Activated gamma-delta T cell (primary cell): ENCODE results near the gene GGTA1.
"Not testable (repeated sequence)": the region's sequence is repeated elsewhere in the genome, so short reads cannot be mapped to it uniquely, and the experiment has no call there.

Experiments used
- DNase-seq: peaks from one replicate; lab custom pipeline; 2025; lab: John Stamatoyannopoulos, UW

GGTA1 gene

GRCh38 chr9:121458449-121458848 lies 41.2 kb downstream of the GGTA1 start:
- not testable (repeated sequence) for DNase-seq

- no peak for DNase-seq
Observed at GRCh38 chr9:121455527-121456239, 44.0 kb downstream of the GGTA1 start.

DNA sequence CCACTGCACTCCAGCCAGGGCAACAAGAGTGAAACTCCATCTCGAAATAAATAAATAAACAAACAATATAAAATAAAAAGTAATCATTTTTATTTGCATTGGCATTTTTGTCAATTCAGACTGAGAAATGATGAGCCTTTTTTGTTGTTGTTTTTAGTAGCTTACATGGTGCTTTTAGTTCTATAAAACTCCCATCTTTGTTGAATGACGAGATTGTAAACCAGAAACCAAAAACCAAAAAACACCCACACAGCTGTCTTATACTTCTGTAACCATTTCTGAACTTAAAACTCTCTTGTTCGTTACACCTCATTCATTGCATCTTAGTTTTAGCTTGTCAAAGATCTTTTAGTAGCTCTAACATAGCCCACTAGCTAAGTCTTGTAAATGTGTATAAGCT lies 44.7 kb downstream of the GGTA1 start:
- no peak for DNase-seq

DNA sequence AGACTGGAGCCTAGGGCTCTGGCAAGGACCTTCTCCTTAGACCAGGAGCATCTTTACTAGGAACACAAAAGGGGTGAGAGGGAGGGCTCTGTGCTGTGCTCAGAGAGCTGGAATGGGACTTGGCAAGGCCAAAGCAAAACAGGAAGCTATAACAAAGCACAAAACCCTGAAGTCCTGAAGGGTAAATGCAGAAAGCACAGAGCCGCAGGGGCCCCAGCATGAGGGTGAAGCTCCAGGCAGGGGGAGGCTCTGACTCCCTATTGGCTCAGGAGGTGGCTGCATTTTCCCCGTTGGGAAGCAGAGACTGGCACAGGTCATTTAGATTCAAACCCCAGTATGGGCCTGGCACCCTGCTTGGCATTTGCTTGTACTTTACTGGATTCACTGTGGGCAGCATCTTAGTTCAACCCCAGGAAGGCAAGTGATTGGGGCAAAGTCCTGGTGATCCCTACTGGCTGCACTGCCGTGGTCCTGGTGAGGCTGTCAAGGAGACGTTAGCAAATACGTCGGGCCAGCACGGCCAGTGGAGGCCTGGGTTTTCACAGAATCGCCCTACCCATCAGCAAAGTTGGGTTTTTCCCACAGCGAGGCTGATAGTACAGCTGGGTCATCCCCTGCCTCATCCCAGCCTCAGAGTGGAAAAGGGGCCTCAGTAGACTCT lies 46.3 kb downstream of the GGTA1 start:
- DNase-seq = no peak

- DNase-seq = no peak
Observed at GRCh38 chr9:121452085-121452484, 47.6 kb downstream of the GGTA1 start.

DNA sequence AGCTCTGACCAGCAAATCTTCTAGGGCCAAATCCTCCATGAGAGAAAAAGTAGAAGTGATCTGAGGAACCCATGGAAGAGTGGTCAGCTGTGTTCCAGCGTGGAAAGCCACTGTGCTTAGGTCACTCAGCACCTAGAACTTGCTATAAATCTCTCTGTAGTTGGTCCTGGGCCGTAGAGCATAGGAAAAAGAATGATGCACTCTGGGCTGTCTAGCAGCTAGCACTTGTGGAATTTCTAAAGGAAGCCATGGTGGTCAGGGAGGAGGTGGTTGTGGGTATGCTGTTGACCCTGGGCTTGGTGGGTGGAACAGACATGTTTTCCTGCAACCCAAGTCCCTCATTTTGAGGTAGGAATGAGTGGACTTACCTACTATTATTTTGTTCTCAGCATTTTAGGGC lies 48.1 kb downstream of the GGTA1 start:
- DNase-seq = no peak

DNA sequence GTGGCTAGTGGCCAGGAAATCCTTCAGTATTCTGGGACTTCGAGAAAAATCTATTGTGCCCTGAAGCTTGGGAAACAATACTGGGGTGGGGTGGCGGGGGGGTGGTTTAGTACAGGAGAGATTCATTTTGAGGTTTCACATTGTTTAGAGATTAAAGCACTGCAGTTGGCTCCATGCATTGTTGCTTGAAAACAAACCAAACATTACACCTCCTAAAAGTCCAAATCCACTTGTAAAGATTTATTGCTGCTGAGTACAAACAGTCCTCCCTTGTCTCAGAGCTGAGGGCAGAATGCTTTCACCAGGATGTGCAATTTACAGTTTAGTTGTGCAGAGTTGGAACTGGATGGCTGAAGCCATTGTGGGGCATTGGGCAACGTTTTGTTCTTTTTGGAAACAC lies 49.4 kb downstream of the GGTA1 start:
- DNase-seq = no peak

- DNase-seq = no peak
Observed at GRCh38 chr9:121449786-121450185, 49.9 kb downstream of the GGTA1 start.

DNA sequence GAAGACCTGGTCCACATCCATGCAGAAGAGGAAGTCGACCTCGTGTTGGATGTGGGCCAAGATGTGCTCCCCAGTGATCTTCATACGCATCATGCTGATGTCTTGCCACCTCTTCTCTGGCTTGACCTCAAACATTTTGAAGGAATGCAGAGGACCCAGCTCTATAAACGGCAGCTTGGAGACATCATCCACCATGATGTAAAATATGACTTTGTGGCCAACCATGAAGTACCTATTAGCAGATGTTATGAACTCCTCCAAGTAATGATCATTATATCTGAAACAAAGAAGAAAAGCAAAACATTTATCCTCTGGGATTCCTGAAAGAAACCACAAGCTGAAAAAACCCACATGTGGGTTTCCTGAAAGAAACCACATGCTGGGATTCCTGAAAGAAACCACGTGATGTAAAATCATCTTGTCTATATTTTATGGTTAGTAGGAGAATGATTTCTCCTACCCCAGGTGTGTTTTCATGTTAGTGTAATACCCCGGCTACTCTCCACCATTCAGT lies 52.3 kb downstream of the GGTA1 start:
- DNase-seq = no peak

DNA sequence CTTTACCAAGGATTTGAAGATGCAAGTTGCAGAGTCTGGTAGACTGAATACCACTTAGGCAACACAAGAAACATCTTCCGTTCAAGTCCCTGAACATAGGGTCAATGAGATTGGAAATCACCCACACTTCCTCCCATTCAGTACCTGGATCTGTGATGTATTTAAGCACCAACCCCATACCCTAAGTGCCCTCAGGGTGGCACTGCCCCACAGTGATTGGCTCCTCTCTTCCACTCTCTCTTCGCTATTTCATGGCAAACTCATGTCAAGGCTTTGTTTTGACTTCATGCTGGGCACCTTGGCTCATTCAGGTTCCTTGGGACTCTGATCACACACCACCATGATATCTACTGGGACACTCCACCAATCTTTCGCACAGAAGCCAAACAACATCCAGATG lies 53.7 kb downstream of the GGTA1 start:
- no peak for DNase-seq

GRCh38 chr9:121443981-121444380 lies 55.7 kb downstream of the GGTA1 start:
- no peak for DNase-seq

DNA sequence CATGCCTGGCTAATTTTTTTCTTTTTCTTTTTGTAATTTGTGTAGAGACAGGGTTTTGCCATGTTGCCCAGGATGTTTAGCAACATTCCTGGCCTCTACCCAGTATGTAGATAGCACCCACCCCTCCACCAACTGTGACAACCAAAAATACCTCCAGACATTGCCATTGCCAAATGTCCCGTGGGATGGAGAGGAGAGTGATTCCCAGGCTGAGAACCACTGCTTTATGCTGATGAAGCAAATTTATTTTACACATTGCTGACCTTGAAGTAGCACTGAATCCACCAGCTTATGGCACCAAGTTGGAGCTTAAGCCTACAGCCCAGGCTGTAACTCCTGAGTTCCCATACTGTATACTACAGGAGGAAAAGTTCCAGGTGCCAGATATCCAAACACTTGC lies 58.5 kb downstream of the GGTA1 start:
- DNase-seq = no peak

DNA sequence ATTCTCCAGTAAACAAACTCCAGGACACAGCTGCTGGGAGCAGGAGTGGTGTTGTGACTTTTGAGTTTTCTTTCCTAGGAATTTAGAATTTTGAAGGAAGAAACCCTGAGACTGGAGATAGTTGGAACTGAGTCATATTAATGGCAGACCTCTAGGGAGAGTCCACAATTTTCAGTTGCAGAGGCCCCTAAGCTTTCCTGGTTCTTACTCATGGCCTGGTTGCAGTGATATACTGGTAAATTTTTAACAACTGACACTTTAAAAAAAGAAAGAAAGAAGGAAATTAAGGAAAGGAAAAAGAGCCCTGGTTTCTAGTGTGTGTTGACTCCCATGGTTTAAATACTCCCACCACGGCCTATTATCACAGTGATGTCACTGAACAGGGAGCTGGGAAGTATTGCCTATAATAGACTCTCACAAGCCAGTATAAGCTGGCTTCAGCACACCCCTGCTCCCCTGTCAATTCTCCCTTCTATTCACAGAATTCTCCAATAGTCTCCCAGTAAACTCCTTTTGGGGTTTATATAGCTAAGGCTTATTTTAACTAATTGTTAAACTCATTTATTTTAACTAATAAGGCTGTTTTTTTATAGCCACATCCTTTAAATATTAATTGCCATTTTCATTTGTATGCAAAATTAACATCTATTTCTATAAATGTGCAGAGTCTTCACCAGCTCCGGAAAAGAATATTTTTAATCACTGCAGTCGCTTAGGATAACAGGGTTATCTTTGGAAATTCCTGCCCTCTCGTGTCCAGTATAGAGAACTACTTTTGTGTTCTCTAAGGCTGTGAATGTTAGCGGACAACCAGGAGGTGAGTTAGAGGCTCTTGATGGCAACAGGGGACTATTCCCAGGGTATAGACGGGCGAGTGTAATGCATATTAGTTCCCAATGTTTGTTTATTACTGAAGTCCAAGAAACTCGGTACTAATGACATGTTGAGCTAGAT lies 59.7 kb downstream of the GGTA1 start:
- no peak for DNase-seq

GRCh38 chr9:121439016-121439415 lies 60.6 kb downstream of the GGTA1 start:
- no peak for DNase-seq

DNA sequence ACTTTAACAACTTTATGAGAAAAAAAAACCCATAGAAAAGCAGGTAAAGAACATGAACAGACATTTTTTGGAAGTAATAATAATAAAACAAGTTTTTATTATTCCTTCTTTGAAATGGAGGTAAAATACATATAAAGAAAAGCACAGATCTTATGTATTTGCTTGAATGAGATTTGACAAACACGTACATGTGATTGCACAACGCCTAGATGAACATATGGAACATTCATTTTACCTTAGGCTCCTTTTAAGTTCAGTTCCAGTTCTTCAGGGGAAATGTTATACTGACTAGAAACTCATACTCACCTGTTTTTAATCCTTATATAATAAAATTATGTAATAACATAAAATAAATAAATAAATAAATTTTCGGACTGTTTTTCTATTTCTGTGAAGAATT lies 61.8 kb downstream of the GGTA1 start:
- no peak for DNase-seq

GRCh38 chr9:121437046-121437445 lies 62.6 kb downstream of the GGTA1 start:
- not testable (repeated sequence) for DNase-seq

DNA sequence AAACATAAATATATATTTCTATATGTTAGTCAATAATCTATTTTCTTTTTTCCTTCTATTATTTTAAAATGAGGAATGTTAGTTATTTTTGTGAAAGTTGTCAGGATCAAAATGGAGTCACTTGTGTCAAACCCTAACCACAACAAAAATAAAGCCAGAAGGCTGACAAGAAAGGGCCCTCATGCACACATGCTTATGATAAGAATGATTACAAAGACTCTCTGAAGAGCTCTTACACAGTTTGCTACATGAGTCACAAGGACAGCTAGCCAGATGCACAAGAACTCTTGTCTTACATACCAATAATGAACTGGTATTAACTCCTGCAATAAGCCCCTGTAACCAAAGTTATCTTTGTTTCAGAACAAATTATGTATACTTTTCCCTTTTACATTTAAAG lies 64.7 kb downstream of the GGTA1 start:
- no peak for DNase-seq

GRCh38 chr9:121427899-121428298 lies 71.7 kb downstream of the GGTA1 start:
- no peak for DNase-seq

- no peak for DNase-seq
Observed at GRCh38 chr9:121424024-121424432, 75.6 kb downstream of the GGTA1 start.

DNA sequence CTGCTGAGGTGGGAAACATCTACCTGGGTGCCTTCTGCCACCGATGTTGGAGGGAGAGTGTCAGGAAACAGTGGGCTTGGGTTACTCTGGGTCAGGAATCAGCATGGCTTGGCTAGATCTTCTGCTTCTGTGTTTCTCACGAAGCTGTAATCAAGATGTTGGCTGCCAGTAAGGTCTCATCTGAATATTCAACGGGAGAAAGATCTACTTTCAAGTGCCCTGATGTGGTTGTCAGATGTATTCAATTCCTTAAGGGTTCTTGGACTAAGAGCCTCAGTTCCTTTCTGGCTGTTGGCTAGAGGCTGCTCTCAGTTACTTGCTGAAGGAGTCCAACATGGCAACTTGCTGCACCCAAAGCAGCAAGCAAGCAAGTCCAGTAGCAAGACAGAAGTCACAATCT lies 87.7 kb downstream of the GGTA1 start:
- DNase-seq = no peak

DNA sequence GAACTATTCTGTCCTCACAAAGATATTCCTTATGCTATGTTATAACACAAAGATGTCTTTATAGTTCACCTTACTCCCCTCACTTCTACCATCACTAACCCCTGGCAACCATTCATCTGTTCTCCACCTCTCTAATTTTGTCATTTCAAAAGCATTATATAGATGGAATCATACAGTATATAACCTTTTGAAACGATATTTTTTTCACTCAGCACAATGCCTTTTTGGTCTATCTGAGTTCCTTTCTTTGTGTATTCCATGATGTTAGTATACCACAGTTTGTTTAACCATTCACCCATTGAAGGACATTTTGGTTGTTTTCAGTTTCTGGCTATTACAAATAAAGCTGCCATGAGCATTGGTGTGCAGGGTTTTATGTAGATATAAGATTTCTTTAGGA lies 93.7 kb downstream of the GGTA1 start:
- no peak for DNase-seq
